ENCODE measurements around the gene ABCG1. TPM values are rescaled to one million over a fixed set of nuclear protein-coding genes. Genes with fewer than 3 reads are reported as not detected.
A peak's percentile ranks its signal among the peaks of the same experiment; 100 is the strongest.

ABCG1 gene
- total and polyA plus RNA-seq, 11 donors: 3.3 to 25.3 (median 13.5) TPM

DNA sequence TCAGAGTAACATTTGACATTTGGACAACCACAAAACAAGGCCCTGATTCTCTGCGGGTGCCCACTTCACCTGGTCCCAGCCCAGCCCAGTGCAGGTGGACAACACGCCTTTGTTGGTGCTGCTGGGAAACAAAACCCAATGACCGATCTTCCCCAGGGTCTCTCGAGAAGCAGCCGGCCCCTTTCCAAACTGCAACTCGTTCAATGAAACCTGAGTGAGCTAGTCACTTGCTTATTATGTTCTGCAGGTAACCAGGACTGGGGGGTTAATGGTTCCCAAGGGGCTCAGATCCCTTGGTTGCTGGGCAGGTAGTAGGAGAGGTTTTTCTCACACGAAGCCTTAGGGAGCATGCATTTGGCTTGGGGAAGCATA lies 42.9 kb downstream of the ABCG1 start:
- TF ChIP-seq, protein P1, sequence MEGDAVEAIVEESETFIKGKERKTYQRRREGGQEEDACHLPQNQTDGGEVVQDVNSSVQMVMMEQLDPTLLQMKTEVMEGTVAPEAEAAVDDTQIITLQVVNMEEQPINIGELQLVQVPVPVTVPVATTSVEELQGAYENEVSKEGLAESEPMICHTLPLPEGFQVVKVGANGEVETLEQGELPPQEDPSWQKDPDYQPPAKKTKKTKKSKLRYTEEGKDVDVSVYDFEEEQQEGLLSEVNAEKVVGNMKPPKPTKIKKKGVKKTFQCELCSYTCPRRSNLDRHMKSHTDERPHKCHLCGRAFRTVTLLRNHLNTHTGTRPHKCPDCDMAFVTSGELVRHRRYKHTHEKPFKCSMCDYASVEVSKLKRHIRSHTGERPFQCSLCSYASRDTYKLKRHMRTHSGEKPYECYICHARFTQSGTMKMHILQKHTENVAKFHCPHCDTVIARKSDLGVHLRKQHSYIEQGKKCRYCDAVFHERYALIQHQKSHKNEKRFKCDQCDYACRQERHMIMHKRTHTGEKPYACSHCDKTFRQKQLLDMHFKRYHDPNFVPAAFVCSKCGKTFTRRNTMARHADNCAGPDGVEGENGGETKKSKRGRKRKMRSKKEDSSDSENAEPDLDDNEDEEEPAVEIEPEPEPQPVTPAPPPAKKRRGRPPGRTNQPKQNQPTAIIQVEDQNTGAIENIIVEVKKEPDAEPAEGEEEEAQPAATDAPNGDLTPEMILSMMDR (IDR thresholded peaks at IDR 0.05): no peak
- TF ChIP-seq POLR2A (IDR thresholded peaks at IDR 0.05): no peak
- Histone ChIP-seq H3K27me3 (no peaks in the 10 kb centered on the region), H3K27ac (peak overlapping the region in 6 of 12 donors; percentile 54 to 81 (median 78))

DNA sequence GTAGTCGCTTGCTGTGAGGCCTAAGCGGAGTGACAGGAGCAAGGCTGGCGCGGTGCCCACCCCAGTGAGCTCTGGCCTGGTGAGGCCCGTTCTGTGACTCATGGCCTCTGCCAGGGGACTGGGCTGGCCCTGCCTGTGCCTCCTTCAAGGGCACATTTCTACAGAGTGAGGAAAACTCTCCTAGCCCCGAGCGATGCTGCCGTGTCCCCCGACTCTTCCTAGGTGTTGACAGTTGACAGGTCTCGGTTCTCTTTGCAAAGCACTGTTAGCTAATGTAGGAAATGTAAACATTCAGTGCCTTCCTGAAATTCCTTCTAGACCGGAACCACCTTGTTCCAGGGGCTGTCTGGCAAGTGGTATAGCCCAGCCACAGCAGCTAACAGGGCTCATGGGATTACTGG lies 43.9 kb downstream of the ABCG1 start:
- H3K27ac ChIP-seq: peak overlapping the region; percentile 52 to 90 (median 78)
- H3K9me3 ChIP-seq: no peaks in the 10 kb centered on the region
- DNase-seq: peak; percentile 78 to 89 (median 85)
- TF ChIP-seq, protein P1 (IDR thresholded peaks at IDR 0.05): no peak
- no peak for TF ChIP-seq POLR2A (IDR thresholded peaks at IDR 0.05)
- H3K4me1 ChIP-seq: peaks cover 2 to 58% (median 33%) of the 10 kb centered on the region in 12 donors
- H3K36me3 ChIP-seq: no peaks in the 10 kb centered on the region
- ATAC-seq: peak; percentile 63 to 86 (median 78)
- H3K27me3 ChIP-seq: no peaks in the 10 kb centered on the region
- 24 to 55% (median 34%) methylated on average over 11 of the region's 11 CpGs for WGBS, 4 donors
- intact Hi-C loops (cut with DNase I): loop anchor here in 3 of 10 donors (5.0 kb wide), 3 partner anchors 34 to 96 kb away; no protein-coding TSS in a partner anchor
- no peak overlapping the region for H3K4me3 ChIP-seq

More for the DNA sequence above, 42.9 kb downstream of the ABCG1 start:
- no peak for ATAC-seq
- Histone ChIP-seq H3K9me3 (no peaks in the 10 kb centered on the region), H3K36me3 (no peaks in the 10 kb centered on the region), H3K4me3 (no peak overlapping the region), H3K4me1 (peaks cover 2 to 60% (median 32%) of the 10 kb centered on the region in 12 donors)
- DNase-seq: peak in 1 of 5 donors; percentile 38
- WGBS, 4 donors: 91 to 97% (median 93%) methylated on average over 7 of the region's 7 CpGs
- intact Hi-C loops (cut with DNase I): loop anchor here in 4 of 10 donors (2.0 to 5.0 kb wide), 4 partner anchors 25 to 95 kb away; no protein-coding TSS in a partner anchor

DNA sequence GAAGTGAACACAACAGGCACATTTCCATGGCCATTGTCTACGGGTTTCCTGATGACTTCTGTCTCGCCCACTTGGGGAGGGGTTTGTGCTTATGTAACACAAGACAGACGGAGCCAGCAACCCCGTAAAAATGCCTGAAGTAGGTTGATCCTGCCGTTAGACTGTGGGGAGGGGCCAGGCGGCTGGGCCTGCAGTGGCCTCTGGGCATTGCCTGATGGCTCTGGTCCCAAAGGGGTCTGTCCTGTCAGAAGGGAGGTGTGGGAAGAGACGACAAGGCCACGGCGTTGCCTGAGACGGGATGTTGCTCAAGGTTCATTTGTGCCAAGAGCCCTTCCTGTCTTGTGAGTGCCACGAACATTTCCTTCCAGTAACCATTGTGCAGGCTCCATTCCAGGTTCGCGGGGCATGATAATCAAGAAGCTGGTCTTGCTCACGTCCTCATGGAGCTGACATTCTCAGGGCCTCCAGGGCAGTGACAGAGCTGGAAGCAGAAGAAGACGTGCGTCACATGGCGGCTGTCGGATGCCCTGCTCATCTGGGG lies 44.7 kb downstream of the ABCG1 start:
- Histone ChIP-seq H3K27ac (peak overlapping the region; percentile 52 to 90 (median 78)), H3K36me3 (no peaks in the 10 kb centered on the region), H3K9me3 (no peaks in the 10 kb centered on the region), H3K27me3 (no peaks in the 10 kb centered on the region), H3K4me1 (peaks cover 2 to 62% (median 33%) of the 10 kb centered on the region in 12 donors), H3K4me3 (no peak overlapping the region)
- 50 to 63% (median 53%) methylated on average over 18 of the region's 18 CpGs for WGBS, 4 donors
- TF ChIP-seq, protein P1 (IDR thresholded peaks at IDR 0.05): no peak
- TF ChIP-seq POLR2A (IDR thresholded peaks at IDR 0.05): no peak
- peak; percentile 33 to 72 (median 45) for ATAC-seq
- peak in 4 of 5 donors; percentile 56 to 70 (median 58) for DNase-seq
- intact Hi-C loops (cut with DNase I): loop anchor here in 3 of 10 donors (5.0 kb wide), 3 partner anchors 34 to 96 kb away; no protein-coding TSS in a partner anchor

Data from heart left ventricle (tissue), 16 donors.